RWPE1 (cell line): ENCODE results near the gene BCAR3.

Experiments
- CTCF ChIA-PET: fragments of 350-600 bp; sonication (Branson Sonifier 250); formaldehyde crosslinking; extraction: SDS; loops from one replicate; lab custom pipeline; 2021; lab: Yijun Ruan, JAX
- POLR2A ChIA-PET: fragments of 400-600 bp; formaldehyde crosslinking; extraction: SDS; loops from one replicate; lab custom pipeline; 2020; ENCODE audit warnings: antibody characterized with exemption; ENCODE audit not compliant: low non-redundant PET; lab: Yijun Ruan, JAX
- DNase-seq: peaks from one replicate; pipeline ENCODE4 v3.0.0; 2012; ENCODE audit warnings: low spot score
- H3K27ac ChIP-seq: fragments of 450-650 bp; 2 replicates; pipeline ENCODE4 v1.5.1; 2017
- CTCF ChIP-seq: fragments of 450-650 bp; conservative IDR thresholded peaks from 2 replicates; pipeline ENCODE4 v1.5.1; 2017; ENCODE audit warnings: low read depth, mild to moderate bottlenecking

BCAR3 gene

DNA sequence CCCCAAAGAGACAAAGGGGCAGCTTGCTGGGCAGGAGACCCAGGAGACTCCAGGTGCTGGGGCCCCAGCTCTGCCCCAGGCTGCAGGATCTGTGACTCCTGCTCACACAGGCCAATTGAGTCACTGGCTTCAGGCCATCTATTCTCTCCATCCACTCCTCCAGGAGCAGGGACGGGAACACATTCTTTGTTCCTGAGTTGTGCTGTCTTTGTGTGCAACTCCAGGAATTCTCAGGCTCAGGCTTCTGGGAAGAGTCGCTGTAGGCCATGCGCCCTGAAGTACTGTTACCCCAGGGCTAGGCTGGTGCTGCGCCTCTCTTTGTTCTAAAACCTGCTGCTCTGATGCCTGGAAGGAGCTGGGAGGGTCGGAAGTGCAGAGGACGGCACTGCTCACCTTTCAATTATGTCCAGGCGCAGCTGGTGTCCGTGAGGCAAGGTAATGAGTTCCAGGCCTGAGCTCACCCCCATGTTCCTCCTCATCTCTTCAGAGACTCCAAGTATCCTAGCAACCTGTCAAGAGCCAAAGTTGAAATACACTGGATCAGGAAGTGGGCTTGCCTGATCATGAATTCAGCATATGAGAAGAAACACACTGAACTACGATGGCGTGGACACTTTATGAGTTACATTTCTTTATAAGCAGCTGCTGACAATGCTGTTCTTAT lies 105.9 kb downstream of the BCAR3 start:
- no peak for TF ChIP-seq CTCF
- peak overlapping the region; percentile 58 for H3K27ac ChIP-seq
- ChIA-PET CTCF (interaction anchor here (1.0 kb wide), 1 partner anchor 16 kb away, joined by 3 read pairs; no protein-coding TSS in a partner anchor), POLR2A (no interaction called here)
- DNase-seq, result no peak

- CTCF ChIA-PET, result interaction anchor here (0.6 to 0.7 kb wide), 2 partner anchors 13 to 504 kb away, joined by 3 read pairs; no protein-coding TSS in a partner anchor
- DNase-seq, result no peak
- H3K27ac ChIP-seq, result peak overlapping the region; percentile 58
- TF ChIP-seq CTCF, result no peak
- POLR2A ChIA-PET, result no interaction called here
Measured at GRCh38 chr1:93574991-93575390, 106.6 kb downstream of the BCAR3 start.

DNA sequence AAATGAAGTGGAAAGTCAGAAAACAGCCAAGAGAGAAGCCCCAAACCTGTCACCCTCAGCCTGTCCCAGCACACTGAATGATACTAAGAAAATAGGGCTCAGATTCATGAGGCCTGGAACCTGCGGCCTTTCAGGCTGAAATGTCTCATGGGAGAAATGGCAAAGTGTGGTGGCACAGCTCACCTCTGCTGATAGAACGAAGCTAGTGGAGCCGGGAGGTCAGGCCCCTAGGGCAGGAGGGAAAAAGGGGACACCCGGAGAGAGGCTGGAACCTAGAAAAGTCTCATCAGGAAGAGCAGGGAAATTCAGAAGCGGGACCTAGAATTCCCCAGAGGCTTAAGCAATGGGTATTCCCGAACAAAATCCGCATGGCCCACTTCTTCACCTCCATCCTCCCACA lies 107.1 kb downstream of the BCAR3 start:
- ChIA-PET POLR2A (no interaction called here), CTCF (interaction anchor here (0.6 to 0.7 kb wide), 2 partner anchors 13 to 504 kb away, joined by 3 read pairs; no protein-coding TSS in a partner anchor)
- TF ChIP-seq CTCF, result no peak
- no peak for DNase-seq
- peak overlapping the region; percentile 58 for H3K27ac ChIP-seq

DNA sequence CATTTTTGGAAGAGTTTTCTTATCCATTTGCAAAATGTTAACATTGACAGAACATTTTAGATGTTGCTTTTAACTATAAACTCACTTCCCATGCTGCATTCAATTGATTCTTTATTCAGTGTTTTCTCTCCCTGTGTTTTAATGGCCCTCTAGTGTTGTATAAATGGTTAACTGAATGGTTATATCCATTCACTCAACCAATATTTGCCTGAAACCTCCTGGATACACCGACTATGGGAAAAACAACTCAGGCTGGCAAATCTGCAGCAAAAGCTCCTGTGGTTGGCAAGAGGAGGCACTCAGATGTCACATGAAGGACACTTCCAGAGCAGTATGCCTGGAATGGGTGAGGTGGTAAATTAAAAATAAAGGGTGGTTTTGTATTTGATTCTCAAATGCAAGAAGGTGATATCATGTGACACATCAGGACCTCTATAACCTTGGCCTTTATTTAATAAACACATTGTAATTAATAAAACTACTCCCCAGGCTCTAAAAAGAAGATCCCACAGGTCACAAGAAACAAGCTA lies 107.6 kb downstream of the BCAR3 start:
- H3K27ac ChIP-seq, result no peak overlapping the region
- TF ChIP-seq CTCF, result no peak
- no peak for DNase-seq
- ChIA-PET CTCF (interaction anchor here (0.7 kb wide), 1 partner anchor 503 kb away, joined by 3 read pairs; no protein-coding TSS in a partner anchor), POLR2A (no interaction called here)

DNA sequence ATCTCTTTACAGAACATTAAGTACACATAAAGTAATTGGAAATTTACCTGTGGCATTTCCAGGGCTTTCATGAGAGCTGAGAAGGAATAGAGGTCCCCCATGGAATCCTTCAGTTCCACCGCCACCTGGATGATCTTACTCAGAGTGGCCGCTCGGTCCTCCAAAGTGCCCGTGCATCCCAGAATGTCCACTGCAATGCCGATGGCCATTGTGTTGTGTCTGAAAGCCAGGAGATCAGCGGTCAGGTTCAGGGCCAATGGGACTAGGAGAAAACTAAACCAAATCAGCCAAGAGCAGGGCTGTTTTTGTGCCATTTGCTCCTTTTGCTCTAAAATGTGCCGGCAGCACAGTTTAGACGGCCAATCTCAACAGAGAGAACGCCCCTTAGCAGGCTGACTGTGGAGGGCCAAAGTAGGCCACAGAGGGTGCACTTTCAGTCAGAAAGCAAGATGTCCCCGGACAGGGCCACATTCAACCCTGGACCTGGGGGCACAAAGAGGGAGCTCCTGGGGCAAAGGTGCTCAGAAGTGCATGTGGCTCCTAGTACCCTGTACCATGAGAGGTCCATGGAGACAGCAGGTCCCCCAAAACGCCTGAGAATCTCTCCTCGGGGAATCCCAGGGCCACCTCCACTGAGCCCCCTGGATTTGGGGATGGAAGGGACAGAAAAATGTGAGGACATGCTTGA lies 109.9 kb downstream of the BCAR3 start:
- ChIA-PET CTCF (no interaction called here), POLR2A (no interaction called here)
- no peak for DNase-seq
- TF ChIP-seq CTCF, result no peak
- peak overlapping the region; percentile 50 for H3K27ac ChIP-seq

DNA sequence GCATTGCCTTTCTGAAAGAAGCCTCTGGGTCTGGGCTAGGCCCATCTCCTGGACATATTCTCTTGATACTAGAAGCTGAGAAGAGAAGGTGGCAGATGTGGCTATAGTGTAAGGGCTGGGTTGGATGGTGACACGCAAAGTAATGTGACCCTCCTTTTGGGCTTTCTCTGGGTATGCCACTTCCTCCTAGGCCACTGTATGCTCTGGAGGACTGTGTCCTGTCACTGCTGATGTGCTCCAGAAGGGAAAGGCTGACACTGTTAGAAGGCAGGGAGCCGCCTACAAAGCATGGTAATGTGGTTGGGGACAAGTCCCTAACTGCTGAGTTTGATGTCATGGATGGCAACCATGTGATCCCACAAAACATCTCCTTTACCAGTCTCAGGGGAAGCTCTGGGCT lies 112.1 kb downstream of the BCAR3 start:
- ChIA-PET POLR2A (interaction anchor here (0.7 kb wide), 1 partner anchor 174 kb away, joined by 3 read pairs; no protein-coding TSS in a partner anchor), CTCF (interaction anchor here (0.8 to 0.9 kb wide), 2 partner anchors 60 to 244 kb away, joined by 3 read pairs; no protein-coding TSS in a partner anchor)
- H3K27ac ChIP-seq, result peak overlapping the region; percentile 57
- no peak for TF ChIP-seq CTCF
- DNase-seq, result no peak
